NB4 (cell line): ENCODE measurements around the gene HERC5.
A peak's percentile ranks its signal among the peaks of the same experiment; 100 is the strongest.

Experiments
- DNase-seq: peaks from one replicate; pipeline ENCODE4 v3.0.0; 2010; ENCODE audit warnings: low read depth
- H3K4me3 ChIP-seq: one replicate; pipeline ENCODE4 v1.5.1; 2011; ENCODE audit warnings: mild to moderate bottlenecking, low read depth, low read length, moderate library complexity
- MYC ChIP-seq: IDR thresholded peaks from 2 replicates; pipeline ENCODE4 v1.6.1; 2011; ENCODE audit warnings: low read depth, low read length
- POLR2A ChIP-seq: IDR thresholded peaks from 2 replicates; pipeline ENCODE4 v1.6.1; 2011; ENCODE audit warnings: mild to moderate bottlenecking; ENCODE audit not compliant: insufficient read length; ENCODE audit errors: extremely low read depth
- TF ChIP-seq, protein P1 (sequence below): IDR thresholded peaks from one replicate; pipeline ENCODE4 v1.5.1; 2012; ENCODE audit warnings: low read depth, low read length
- TF ChIP-seq, protein P2 (sequence below): IDR thresholded peaks from 2 replicates; pipeline ENCODE4 v1.6.1; 2011; ENCODE audit warnings: low read depth, low read length

HERC5 gene

DNA sequence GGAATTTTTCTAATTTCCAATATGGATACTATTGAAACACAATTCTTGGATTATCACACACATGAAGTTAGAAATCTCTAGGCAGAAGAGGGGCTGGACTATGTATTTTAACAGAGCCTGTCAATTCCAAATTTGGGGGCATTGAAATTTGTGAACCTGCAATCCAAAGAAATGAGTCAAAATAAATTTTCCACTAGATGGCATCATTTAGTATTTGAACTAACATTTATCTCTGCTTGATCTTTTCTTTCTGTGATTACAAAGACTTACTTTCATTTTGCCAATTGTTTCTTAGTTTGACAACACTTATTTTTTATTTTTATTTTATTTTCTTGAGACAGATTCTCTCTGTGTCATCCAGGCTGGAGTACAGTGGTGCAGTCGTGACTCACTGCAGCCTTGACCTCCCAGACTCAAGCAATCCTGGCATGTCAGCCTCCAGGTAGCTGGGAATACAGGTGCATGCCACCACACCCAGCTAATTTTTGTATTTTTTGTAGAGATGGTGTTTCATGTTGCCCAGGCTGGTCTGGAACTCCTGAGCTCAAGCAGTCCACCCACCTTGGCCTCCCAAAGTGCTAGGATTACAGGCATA is 69.4 kb downstream of the HERC5 start:
- TF ChIP-seq, protein P1, sequence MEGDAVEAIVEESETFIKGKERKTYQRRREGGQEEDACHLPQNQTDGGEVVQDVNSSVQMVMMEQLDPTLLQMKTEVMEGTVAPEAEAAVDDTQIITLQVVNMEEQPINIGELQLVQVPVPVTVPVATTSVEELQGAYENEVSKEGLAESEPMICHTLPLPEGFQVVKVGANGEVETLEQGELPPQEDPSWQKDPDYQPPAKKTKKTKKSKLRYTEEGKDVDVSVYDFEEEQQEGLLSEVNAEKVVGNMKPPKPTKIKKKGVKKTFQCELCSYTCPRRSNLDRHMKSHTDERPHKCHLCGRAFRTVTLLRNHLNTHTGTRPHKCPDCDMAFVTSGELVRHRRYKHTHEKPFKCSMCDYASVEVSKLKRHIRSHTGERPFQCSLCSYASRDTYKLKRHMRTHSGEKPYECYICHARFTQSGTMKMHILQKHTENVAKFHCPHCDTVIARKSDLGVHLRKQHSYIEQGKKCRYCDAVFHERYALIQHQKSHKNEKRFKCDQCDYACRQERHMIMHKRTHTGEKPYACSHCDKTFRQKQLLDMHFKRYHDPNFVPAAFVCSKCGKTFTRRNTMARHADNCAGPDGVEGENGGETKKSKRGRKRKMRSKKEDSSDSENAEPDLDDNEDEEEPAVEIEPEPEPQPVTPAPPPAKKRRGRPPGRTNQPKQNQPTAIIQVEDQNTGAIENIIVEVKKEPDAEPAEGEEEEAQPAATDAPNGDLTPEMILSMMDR, result no peak
- TF ChIP-seq, protein P2, sequence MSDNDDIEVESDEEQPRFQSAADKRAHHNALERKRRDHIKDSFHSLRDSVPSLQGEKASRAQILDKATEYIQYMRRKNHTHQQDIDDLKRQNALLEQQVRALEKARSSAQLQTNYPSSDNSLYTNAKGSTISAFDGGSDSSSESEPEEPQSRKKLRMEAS, result no peak
- TF ChIP-seq POLR2A (no peak), MYC (no peak)
- peak; percentile 33 for DNase-seq
- H3K4me3 ChIP-seq, result no peak overlapping the region

DNA sequence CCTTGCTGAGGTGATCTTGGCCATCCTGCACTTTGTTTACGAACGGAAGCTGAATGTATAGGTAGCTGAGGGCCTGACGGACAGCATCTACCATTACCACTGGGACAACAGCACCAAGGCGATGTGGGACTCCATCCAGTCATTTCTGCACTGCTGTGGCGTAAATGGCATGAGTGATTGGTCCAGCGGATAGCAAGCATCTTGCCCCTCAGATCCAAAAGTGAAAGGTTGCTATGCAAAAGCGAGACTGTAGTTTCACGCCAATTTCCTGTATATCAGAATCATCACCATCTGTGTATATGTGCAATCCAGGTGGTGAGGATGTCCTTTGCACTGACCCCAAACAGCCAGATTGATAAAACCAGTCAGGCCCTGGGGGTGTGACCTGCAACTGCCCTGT is 70.9 kb downstream of the HERC5 start:
- no peak for DNase-seq
- H3K4me3 ChIP-seq, result no peak overlapping the region
- TF ChIP-seq POLR2A, result no peak
- no peak for TF ChIP-seq MYC
- TF ChIP-seq, protein P1, result no peak

DNA sequence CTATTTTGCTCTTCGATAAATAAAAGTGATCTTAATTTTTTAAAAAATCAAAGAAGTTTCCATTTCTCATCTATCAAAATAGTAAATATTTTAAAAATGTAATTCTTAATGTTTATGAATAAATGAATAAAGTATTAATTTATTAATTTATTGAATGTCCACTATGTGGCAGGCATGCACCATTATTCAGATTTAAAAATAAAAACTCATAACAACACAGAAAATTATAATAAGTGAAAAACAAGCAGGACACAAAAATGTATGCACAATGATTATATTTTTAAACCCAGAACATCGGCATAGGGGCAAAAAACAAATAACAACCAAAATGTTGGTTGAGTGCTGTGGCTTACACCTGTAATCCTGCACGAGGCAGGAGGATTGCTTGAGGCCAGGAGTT is 71.9 kb downstream of the HERC5 start:
- H3K4me3 ChIP-seq, result no peak overlapping the region
- TF ChIP-seq, protein P2, result no peak
- TF ChIP-seq MYC (no peak), POLR2A (no peak)
- TF ChIP-seq, protein P1, result no peak
- DNase-seq, result no peak

DNA sequence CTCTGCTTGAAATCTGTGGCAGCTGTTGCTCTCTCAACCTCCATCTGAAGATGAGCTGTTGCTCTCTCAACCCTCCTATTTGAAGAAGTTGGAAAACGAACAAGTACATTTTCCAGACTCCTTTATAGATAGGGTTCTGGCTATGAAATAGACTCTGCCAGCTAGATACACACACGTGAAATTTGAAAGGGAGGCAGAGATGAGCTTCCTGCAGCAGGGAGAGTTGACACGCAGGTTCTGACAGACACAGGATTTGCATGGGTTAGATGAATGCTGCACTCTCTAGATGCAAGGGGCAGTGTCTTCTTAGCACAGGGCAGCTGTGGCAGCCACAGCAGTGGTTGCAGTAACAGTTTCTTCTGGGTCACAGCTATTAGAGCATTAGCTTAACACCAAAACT is 74.6 kb downstream of the HERC5 start:
- TF ChIP-seq, protein P2, result no peak
- TF ChIP-seq, protein P1, result no peak
- TF ChIP-seq MYC (no peak), POLR2A (no peak)
- no peak overlapping the region for H3K4me3 ChIP-seq
- DNase-seq, result no peak

DNA sequence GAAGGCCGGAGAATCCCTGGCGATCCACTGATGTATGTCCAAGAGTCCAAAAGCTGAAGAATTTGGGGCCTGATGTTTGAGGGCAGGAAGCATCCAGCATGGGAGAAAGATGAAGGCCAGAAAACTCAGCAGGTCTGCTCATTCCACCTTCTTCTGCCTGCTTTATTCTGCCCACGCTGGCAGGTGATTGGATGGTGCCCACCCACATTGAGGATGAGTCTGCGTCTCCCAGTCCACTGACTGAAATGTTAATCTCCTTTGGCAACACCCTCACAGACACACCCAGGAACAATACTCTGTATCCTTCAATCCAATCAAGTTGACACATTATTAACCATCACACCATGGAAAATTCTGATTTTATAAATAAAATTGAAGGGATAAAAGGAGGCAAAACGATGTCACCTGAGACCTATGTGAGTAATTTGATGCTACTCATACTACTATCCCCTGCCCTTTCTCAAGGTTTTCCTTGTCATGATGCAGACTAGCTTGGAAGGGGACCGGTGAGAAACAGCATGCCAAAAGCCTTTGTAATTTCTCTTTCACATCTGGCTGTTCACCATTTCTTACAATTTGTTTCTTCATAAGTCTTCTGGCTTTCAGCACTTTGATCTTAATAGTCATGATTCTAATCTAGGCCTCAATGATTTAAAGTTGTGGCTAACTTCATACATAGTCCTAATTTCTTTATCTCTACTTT is 76.3 kb downstream of the HERC5 start:
- H3K4me3 ChIP-seq, result no peak overlapping the region
- TF ChIP-seq, protein P1, result no peak
- no peak for TF ChIP-seq MYC
- TF ChIP-seq POLR2A, result no peak
- TF ChIP-seq, protein P2, result no peak
- no peak for DNase-seq
